HG02884 (cell line): ENCODE measurements around the gene FAM200B.
"Not testable (repeated sequence)": the region's sequence is repeated elsewhere in the genome, so short reads cannot be mapped to it uniquely, and the experiment has no call there.

Source experiments
- ATAC-seq: cut with Tn5 transposase; IDR thresholded peaks from one replicate; pipeline ENCODE4 v1.9.1; 2021; ENCODE audit warnings: mild to moderate bottlenecking, moderate library complexity; ENCODE audit not compliant: unreplicated experiment

FAM200B gene

GRCh38 chr4:15733061-15733460, 51.4 kb downstream of the FAM200B start:
- not testable (repeated sequence) for ATAC-seq

GRCh38 chr4:15735536-15735935, 53.9 kb downstream of the FAM200B start:
- no peak for ATAC-seq

- no peak for ATAC-seq
Observed at GRCh38 chr4:15736514-15737050, 55.0 kb downstream of the FAM200B start.

GRCh38 chr4:15737255-15737654, 55.6 kb downstream of the FAM200B start:
- ATAC-seq, result no peak

GRCh38 chr4:15738877-15739276, 57.2 kb downstream of the FAM200B start:
- ATAC-seq, result no peak
